A549 (cell line): ENCODE results near the gene SLC17A2. TPM values are rescaled to one million over a fixed set of nuclear protein-coding genes. Genes with fewer than 3 reads are reported as not detected.
A peak's percentile ranks its signal among the peaks of the same experiment; 100 is the strongest.

Source experiments
- ATAC-seq, 2 experiments: fragments of 200-7000 bp in 1 of 2; fragments of >200 bp in 1 of 2; cut with Nextera tagmentation in 1 of 2; cut with Tn5 transposase in 1 of 2; 3 replicates each; pipeline versions ENCODE4 v1.8.0 to v1.9.1; 2018 to 2020; ENCODE audit warnings: mild to moderate bottlenecking in 1 of 2, moderate library complexity in 1 of 2
- CTCF ChIA-PET: fragments of 300-600 bp; sonication (Branson Sonifier 250); formaldehyde crosslinking; extraction: SDS; loops from one replicate; lab custom pipeline; 2021; ENCODE audit warnings: antibody characterized with exemption, inconsistent platforms; lab: Yijun Ruan, JAX
- POLR2A ChIA-PET: fragments of 350-600 bp; formaldehyde crosslinking; extraction: SDS; loops from one replicate; lab custom pipeline; 2021; ENCODE audit warnings: antibody characterized with exemption, inconsistent platforms; lab: Yijun Ruan, JAX
- DNase-seq, 2 experiments: peaks; one replicate each; pipeline versions ENCODE4 v3.0.0 to v3.0.0-alpha.2; 2011 to 2016; ENCODE audit warnings: low read depth in 1 of 2, low spot score in 1 of 2
- FAIRE-seq: peaks from 2 replicates; lab custom pipeline; 2011; peaks lifted over from hg19 to GRCh38; lab: Jason Lieb, UNC
- H3K27ac ChIP-seq, 2 experiments: fragments of >200 bp; sonication (Bioruptor Twin); formaldehyde crosslinking; 3 replicates each; pipeline ENCODE4 v1.5.1; 2016 to 2017
- H3K4me1 ChIP-seq: fragments of >200 bp; sonication (Bioruptor Twin); formaldehyde crosslinking; 3 replicates; pipeline ENCODE4 v1.6.1; 2016
- H3K4me2 ChIP-seq: fragments of >200 bp; sonication (Bioruptor Twin); formaldehyde crosslinking; 3 replicates; pipeline ENCODE4 v1.6.1; 2016
- H3K4me3 ChIP-seq: fragments of >200 bp; sonication (Bioruptor Twin); formaldehyde crosslinking; 3 replicates; pipeline ENCODE4 v1.5.1; 2016
- H3K9me3 ChIP-seq: fragments of >200 bp; sonication (Bioruptor Twin); formaldehyde crosslinking; 3 replicates; pipeline ENCODE4 v1.6.1; 2016
- ATOH8 ChIP-seq: fragments of 250-450 bp; sonication (Bioruptor Pico); IDR thresholded peaks from 2 replicates; pipeline ENCODE4 v1.5.0; 2020; ENCODE audit warnings: low read depth, mild to moderate bottlenecking, moderate library complexity
- EHF ChIP-seq: fragments of 250-450 bp; sonication (Bioruptor Pico); IDR thresholded peaks from 2 replicates; pipeline ENCODE4 v1.5.0; 2020; ENCODE audit warnings: mild to moderate bottlenecking
- ESRRA ChIP-seq: fragments of 150-350 bp; IDR thresholded peaks from 2 replicates; pipeline ENCODE4 v1.6.1; 2014; ENCODE audit warnings: mild to moderate bottlenecking, low read length, borderline replicate concordance
- FOXS1 ChIP-seq: fragments of 250-450 bp; sonication (Bioruptor Pico); IDR thresholded peaks from 2 replicates; pipeline ENCODE4 v1.5.0; 2020; ENCODE audit warnings: mild to moderate bottlenecking, moderate library complexity
- HDAC2 ChIP-seq: fragments of 200-600 bp; sonication (generic); IDR thresholded peaks from 2 replicates; pipeline ENCODE4 v1.6.1; 2016
- HEYL ChIP-seq: fragments of 250-450 bp; sonication (Bioruptor Pico); IDR thresholded peaks from 2 replicates; pipeline ENCODE4 v1.8.0; 2021; ENCODE audit warnings: mild to moderate bottlenecking, moderate library complexity
- HOXA7 ChIP-seq: fragments of 250-450 bp; sonication (Bioruptor Pico); IDR thresholded peaks from 2 replicates; pipeline ENCODE4 v1.5.0; 2020; ENCODE audit warnings: mild to moderate bottlenecking, moderate library complexity
- JUN ChIP-seq, 2 experiments: fragments of >200 bp; sonication (Bioruptor Twin); formaldehyde crosslinking; IDR thresholded peaks; 2 replicates in 1 of 2; 3 replicates in 1 of 2; pipeline ENCODE4 v1.6.1; 2016 to 2017
- MAFK ChIP-seq: fragments of 450-650 bp; IDR thresholded peaks from 2 replicates; pipeline ENCODE4 v1.6.1; 2014; ENCODE audit not compliant: partially characterized antibody
- MAX ChIP-seq: IDR thresholded peaks from 2 replicates; pipeline ENCODE4 v1.6.1; 2012
- RAD21 ChIP-seq, 2 experiments: fragments of >200 bp in 1 of 2; sonication (Bioruptor Twin) in 1 of 2; formaldehyde crosslinking in 1 of 2; IDR thresholded peaks in 1 of 2; conservative IDR thresholded peaks in 1 of 2; 2 replicates in 1 of 2; 3 replicates in 1 of 2; pipeline ENCODE4 v1.6.1; 2012 to 2018; ENCODE audit warnings: inconsistent platforms in 1 of 2
- RNF2 ChIP-seq: fragments of 200-600 bp; sonication (generic); IDR thresholded peaks from 2 replicates; pipeline ENCODE4 v1.6.1; 2016; ENCODE audit warnings: low read depth, mild to moderate bottlenecking, antibody characterized with exemption, moderate library complexity, borderline replicate concordance
- TFCP2L1 ChIP-seq: fragments of 250-450 bp; sonication (Bioruptor Pico); IDR thresholded peaks from 2 replicates; pipeline ENCODE4 v1.5.0; 2021; ENCODE audit warnings: mild to moderate bottlenecking
- TP53 ChIP-seq: fragments of 250-450 bp; sonication (Bioruptor Pico); IDR thresholded peaks from 2 replicates; pipeline ENCODE4 v1.5.0; 2021; ENCODE audit warnings: mild to moderate bottlenecking, moderate library complexity
- ZC3H11A ChIP-seq: fragments of 450-650 bp; IDR thresholded peaks from 2 replicates; pipeline ENCODE4 v1.6.1; 2014; ENCODE audit warnings: antibody characterized with exemption, mild to moderate bottlenecking
- ZSCAN20 ChIP-seq: fragments of 250-450 bp; sonication (Bioruptor Pico); IDR thresholded peaks from 2 replicates; pipeline ENCODE4 v1.8.0; 2022; ENCODE audit warnings: mild to moderate bottlenecking, moderate library complexity
- WGBS: methylation state at CpG from one replicate; pipeline ENCODE4 v1.1.6; 2017; ENCODE audit errors: missing lambda C conversion rate; 5-methylcytosine and 5-hydroxymethylcytosine counted together
- polyA plus RNA-seq, 4 experiments: library from polyadenylated mRNA; depleted of rRNA in 3 of 4; stranded (reverse); fragments of >200 nt; fragmentation: RNase III in 1 of 4; extraction: RNeasy Plus Mini Kit Qiagen cat#74134 plus additional on column Dnase treatment in 1 of 4; gene quantifications; 2 replicates in 3 of 4; 3 replicates in 1 of 4; pipeline ENCODE4 v1.2.3, GENCODE V29; 2011 to 2017
- TF ChIP-seq, protein P1 (sequence below): fragments of 250-450 bp; sonication (Bioruptor Pico); IDR thresholded peaks from 2 replicates; pipeline ENCODE4 v1.5.0; 2021; ENCODE audit warnings: mild to moderate bottlenecking, moderate library complexity, borderline replicate concordance
- TF ChIP-seq, protein P2 (sequence below): IDR thresholded peaks from 2 replicates; pipeline ENCODE4 v1.6.1; 2012
- TF ChIP-seq, protein P3 (sequence below): fragments of 200-600 bp; sonication (generic); IDR thresholded peaks from 2 replicates; pipeline ENCODE4 v1.6.1; 2016; ENCODE audit warnings: antibody characterized with exemption, mild to moderate bottlenecking, moderate library complexity

Gene SLC17A2
- polyA plus RNA-seq, 2 of the 4 experiments (the other 2 are of a cell fraction), result not detected

DNA sequence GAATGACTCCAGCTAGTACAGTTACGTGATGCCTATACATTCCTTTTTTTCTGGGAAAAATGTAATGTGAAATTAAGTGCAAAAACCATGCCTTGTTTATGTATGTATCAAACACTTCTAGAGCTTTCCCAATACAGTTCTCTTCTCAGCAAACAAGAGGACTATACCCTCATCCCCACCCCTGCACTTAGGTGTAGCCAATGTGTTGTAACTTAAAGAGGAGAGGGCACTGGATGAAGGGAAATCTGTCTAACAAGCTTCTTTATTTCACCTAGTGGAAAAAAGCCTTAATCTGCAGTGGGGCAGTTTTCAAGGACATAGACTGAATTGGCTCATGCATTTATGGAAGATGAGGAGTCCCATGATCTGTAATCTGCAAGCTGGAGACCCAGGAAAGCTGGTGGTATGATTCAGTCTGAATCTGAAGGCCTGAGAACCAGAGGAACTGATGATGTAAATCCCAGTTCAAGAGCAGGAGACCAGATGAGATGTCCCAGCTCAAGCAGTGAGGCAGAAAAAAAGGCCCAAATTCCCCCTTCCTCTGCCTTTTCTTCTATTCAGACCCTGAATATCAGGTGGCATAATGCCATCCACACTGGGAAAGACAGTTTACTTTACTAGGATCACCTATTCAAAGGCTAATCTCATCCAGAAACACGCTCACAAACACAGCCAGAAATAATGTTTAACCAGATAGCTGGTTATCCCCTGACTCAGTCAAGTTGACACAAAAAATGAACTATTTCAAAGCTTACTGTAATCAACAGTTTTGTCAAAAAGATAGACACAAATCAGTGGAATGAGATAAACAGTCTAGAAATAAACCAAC lies 30.7 kb downstream of the SLC17A2 start:
- ChIA-PET POLR2A (no interaction called here), CTCF (interaction anchor here (0.6 to 5.1 kb wide), 4 partner anchors 9 to 618 kb away, joined by 3 to 24 read pairs (median 6); no protein-coding TSS in a partner anchor)
- H3K9me3 ChIP-seq, result no peaks in the 10 kb centered on the region
- ATAC-seq (peak; percentile 57 to 71; a peak in 5 of 6 replicates), FAIRE-seq (no peak), DNase-seq (no peak)
- TF ChIP-seq ZSCAN20 (CRISPR knock-in tag), result no peak
- no peak for TF ChIP-seq JUN (IDR thresholded peaks at IDR 0.05)
- no peak for TF ChIP-seq TP53 (CRISPR knock-in tag)
- no peak for TF ChIP-seq ATOH8 (CRISPR knock-in tag)
- TF ChIP-seq, protein P1, sequence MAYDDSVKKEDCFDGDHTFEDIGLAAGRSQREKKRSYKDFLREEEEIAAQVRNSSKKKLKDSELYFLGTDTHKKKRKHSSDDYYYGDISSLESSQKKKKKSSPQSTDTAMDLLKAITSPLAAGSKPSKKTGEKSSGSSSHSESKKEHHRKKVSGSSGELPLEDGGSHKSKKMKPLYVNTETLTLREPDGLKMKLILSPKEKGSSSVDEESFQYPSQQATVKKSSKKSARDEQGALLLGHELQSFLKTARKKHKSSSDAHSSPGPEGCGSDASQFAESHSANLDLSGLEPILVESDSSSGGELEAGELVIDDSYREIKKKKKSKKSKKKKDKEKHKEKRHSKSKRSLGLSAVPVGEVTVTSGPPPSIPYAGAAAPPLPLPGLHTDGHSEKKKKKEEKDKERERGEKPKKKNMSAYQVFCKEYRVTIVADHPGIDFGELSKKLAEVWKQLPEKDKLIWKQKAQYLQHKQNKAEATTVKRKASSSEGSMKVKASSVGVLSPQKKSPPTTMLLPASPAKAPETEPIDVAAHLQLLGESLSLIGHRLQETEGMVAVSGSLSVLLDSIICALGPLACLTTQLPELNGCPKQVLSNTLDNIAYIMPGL, result no peak
- no peak overlapping the region for H3K4me3 ChIP-seq
- WGBS, result 18% methylated on average over 2 of the region's 2 CpGs
- H3K27ac ChIP-seq, result peak overlapping the region; percentile 65 to 80
- peak overlapping the region; percentile 63 for H3K4me2 ChIP-seq
- H3K4me1 ChIP-seq, result peaks cover 28% of the 10 kb centered on the region

- Histone ChIP-seq H3K27ac (peak overlapping the region; percentile 65 to 80), H3K9me3 (no peaks in the 10 kb centered on the region), H3K4me2 (peak overlapping the region; percentile 63), H3K4me3 (no peak overlapping the region), H3K4me1 (peaks cover 28% of the 10 kb centered on the region)
- CTCF ChIA-PET, result interaction anchor here (0.6 to 5.1 kb wide), 6 partner anchors 8 to 180 kb away, joined by 3 to 24 read pairs (median 4); no protein-coding TSS in a partner anchor
- no peak for FAIRE-seq
- POLR2A ChIA-PET, result no interaction called here
- DNase-seq, result no peak
- 43% methylated on average over 2 of the region's 2 CpGs for WGBS
- no peak for ATAC-seq
- TF ChIP-seq ESRRA (no peak), RNF2 (no peak), RAD21 (conservative IDR thresholded peaks at IDR 0.05 in 1 of 2, IDR thresholded peaks at IDR 0.05 in 1 of 2) (no peak), ZC3H11A (no peak), TFCP2L1 (CRISPR knock-in tag) (no peak), HOXA7 (CRISPR knock-in tag) (no peak)
- TF ChIP-seq, protein P2, sequence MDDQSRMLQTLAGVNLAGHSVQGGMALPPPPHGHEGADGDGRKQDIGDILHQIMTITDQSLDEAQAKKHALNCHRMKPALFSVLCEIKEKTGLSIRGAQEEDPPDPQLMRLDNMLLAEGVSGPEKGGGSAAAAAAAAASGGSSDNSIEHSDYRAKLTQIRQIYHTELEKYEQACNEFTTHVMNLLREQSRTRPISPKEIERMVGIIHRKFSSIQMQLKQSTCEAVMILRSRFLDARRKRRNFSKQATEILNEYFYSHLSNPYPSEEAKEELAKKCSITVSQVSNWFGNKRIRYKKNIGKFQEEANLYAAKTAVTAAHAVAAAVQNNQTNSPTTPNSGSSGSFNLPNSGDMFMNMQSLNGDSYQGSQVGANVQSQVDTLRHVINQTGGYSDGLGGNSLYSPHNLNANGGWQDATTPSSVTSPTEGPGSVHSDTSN, result no peak
- TF ChIP-seq, all 56 proteins: peak for 0
Measured at GRCh38 chr6:25899123-25899522, 31.4 kb downstream of the SLC17A2 start.

DNA sequence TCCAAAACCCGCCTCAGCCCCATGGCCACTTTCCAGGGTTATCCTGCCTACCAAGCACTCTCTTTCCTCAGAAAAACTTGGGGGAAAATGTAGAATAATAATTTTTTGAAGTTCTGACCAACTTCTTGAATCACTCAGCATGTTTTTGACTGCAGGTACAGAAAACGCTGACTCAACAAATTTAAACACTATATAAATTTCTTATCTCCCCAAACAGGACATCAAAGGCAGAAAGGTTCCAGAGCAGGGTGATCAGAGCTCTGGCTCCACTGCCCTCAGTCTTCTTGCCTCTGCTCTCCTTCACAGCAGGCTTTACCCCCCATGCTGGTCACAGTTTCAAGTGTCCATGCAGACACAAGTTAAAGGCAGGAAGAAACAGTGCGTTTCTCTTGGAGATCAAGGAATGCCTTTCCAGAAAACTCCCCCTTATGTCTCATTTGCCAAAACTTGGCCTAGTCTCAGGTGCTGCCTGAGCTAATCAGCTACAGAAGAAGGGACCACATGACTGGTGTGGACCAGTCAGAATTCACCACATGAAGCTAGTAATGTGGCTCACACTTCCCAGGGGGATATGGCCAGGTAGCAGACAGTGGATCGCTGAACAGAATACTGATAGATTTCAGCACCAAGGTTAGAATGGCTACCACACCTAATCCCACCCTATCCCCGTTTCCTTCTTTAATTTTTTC lies 32.1 kb downstream of the SLC17A2 start:
- peak in 1 of 2 experiments; percentile 54; a peak in 1 of 6 replicates for ATAC-seq
- POLR2A ChIA-PET, result no interaction called here
- peak; percentile 98 for TF ChIP-seq MAFK
- no peak for TF ChIP-seq MAX
- TF ChIP-seq, protein P3, sequence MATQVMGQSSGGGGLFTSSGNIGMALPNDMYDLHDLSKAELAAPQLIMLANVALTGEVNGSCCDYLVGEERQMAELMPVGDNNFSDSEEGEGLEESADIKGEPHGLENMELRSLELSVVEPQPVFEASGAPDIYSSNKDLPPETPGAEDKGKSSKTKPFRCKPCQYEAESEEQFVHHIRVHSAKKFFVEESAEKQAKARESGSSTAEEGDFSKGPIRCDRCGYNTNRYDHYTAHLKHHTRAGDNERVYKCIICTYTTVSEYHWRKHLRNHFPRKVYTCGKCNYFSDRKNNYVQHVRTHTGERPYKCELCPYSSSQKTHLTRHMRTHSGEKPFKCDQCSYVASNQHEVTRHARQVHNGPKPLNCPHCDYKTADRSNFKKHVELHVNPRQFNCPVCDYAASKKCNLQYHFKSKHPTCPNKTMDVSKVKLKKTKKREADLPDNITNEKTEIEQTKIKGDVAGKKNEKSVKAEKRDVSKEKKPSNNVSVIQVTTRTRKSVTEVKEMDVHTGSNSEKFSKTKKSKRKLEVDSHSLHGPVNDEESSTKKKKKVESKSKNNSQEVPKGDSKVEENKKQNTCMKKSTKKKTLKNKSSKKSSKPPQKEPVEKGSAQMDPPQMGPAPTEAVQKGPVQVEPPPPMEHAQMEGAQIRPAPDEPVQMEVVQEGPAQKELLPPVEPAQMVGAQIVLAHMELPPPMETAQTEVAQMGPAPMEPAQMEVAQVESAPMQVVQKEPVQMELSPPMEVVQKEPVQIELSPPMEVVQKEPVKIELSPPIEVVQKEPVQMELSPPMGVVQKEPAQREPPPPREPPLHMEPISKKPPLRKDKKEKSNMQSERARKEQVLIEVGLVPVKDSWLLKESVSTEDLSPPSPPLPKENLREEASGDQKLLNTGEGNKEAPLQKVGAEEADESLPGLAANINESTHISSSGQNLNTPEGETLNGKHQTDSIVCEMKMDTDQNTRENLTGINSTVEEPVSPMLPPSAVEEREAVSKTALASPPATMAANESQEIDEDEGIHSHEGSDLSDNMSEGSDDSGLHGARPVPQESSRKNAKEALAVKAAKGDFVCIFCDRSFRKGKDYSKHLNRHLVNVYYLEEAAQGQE, result no peak
- TF ChIP-seq ESRRA, result no peak
- TF ChIP-seq FOXS1, result no peak
- TF ChIP-seq EHF, result no peak
- TF ChIP-seq HEYL, result no peak
- TF ChIP-seq HDAC2, result no peak
- TF ChIP-seq, all 56 proteins: peak for 1
- peak overlapping the region; percentile 63; the same call in 2 of the 3 replicates for H3K4me2 ChIP-seq
- FAIRE-seq (no peak), DNase-seq (no peak)
- 73% methylated on average over 5 of the region's 5 CpGs for WGBS
- CTCF ChIA-PET, result interaction anchor here (0.6 to 5.1 kb wide), 5 partner anchors 8 to 179 kb away, joined by 3 to 24 read pairs (median 3); no protein-coding TSS in a partner anchor
- H3K27ac ChIP-seq, result peak overlapping the region; percentile 65 to 80
- H3K4me3 ChIP-seq, result no peak overlapping the region
- H3K9me3 ChIP-seq, result no peaks in the 10 kb centered on the region
- H3K4me1 ChIP-seq, result peaks cover 28% of the 10 kb centered on the region
